Measurements from ENCODE around the gene EHBP1.

The EHBP1 gene

DNA sequence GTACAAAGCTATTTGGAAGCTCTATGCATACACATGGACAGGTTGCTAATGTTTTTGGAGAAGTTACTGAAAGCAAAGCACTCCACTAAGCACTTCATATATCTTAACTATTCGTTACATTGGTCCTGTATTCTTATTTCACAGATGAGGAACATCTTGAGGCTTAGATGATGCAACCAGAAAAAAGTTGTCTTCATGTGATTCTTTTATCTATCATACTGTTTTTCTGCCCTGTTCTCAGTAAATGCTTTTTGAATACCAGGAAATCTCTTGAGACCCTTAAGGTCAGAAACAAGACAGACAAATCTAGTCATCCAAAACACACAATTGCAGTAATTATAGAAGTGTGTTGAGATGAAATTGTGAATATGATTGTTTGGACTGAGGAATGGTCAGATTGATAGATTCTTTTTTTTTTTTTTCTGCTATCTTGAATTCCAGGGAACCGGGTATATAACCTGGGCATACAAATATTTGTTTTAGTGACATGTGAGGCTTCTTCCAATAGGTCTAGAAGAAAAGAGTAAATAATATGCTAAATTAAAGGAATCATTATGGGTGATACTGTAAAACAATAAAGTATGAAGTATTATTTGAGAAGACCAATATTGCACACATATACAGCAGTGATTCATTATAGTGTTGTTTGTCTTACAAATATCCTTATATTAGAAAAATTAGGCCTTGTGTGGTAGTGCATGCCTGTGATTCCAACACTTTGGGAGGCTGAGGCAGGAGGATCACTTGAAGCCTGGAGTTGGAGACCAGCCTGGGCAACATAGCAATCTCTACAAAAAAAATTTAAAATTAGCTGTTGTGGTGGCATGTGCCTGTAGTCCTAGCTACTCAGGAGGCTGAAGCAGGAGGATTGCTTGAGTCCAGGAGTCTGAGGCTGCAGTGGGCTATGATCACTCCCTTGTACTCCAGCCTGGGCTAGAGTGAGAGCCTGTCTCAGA lies 33.7 kb downstream of the EHBP1 start:
- DNase-seq (ENCODE audit: low spot score): no peak
- no peak for TF ChIP-seq CTCF (IDR thresholded peaks at IDR 0.05; ENCODE audit: extremely low read depth, insufficient read depth, missing control alignments)
- in situ Hi-C loops (cut with MboI; ENCODE audit: low pct_unique_long_range_greater_than_20kb, low sequenced_read_pairs, unreplicated experiment): no loop called here

GRCh38 chr2:62740221-62740620 lies 34.7 kb downstream of the EHBP1 start:
- in situ Hi-C loops (cut with MboI; ENCODE audit: low pct_unique_long_range_greater_than_20kb, low sequenced_read_pairs, unreplicated experiment): no loop called here
- no peak for TF ChIP-seq CTCF (IDR thresholded peaks at IDR 0.05; ENCODE audit: extremely low read depth, insufficient read depth, missing control alignments)
- no peak for DNase-seq (ENCODE audit: low spot score)

DNA sequence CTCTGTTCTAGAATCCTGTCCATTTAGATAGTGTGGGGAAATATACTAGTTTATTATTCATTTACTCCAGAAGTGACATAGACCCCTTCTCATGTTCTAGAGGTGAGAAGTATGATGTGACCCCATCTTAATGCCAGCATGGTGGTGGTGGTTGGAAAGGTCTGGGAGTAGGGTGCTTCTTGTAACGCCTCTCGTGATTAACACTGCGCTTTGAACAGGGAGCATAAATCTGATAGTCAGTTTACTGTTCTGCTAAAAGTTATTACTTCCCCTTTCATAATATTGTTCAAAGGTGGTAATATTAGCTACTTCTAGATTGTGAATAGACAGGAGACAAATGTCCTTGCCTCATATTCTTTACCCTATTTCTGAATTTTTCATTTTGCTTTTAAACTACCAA lies 35.6 kb downstream of the EHBP1 start:
- no peak for DNase-seq (ENCODE audit: low spot score)
- in situ Hi-C loops (cut with MboI; ENCODE audit: low pct_unique_long_range_greater_than_20kb, low sequenced_read_pairs, unreplicated experiment): no loop called here
- no peak for TF ChIP-seq CTCF (IDR thresholded peaks at IDR 0.05; ENCODE audit: extremely low read depth, insufficient read depth, missing control alignments)

DNA sequence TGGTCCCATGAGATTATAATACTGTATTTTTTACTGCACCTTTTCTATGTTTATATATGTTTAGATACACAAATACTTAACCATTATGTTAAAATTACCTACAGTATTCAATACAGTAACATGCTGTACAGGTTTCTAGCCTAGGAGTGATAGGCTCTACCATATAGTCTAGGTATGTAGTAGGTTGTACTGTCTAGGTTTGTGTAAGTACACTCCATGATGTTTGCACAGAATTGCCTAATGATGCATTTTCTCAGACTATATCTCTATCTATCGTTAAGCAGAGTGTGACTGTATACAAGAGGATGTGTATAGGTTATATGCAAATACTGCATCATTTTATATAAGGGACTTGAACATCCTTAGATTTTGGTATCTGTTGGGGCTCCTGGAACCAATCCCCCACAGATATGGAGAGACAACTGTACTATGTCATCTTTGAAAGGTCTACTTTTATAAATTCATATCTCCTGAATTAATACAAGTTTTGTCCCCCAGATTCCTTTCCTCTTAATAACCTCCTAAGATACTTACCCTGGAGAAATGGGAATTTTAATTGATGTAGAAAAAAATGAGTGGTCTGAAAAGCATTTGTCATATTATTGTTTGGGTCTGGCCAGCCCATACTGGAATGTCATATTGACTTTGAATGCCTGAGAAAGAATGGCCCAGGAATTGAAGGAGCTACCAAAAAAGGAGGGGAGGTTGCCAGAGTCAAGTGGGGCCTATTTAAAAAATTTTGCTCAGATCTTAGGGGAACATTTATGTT lies 36.6 kb downstream of the EHBP1 start:
- in situ Hi-C loops (cut with MboI; ENCODE audit: low pct_unique_long_range_greater_than_20kb, low sequenced_read_pairs, unreplicated experiment): no loop called here
- DNase-seq (ENCODE audit: low spot score): no peak
- TF ChIP-seq CTCF (IDR thresholded peaks at IDR 0.05; ENCODE audit: extremely low read depth, insufficient read depth, missing control alignments): no peak

- TF ChIP-seq CTCF (IDR thresholded peaks at IDR 0.05; ENCODE audit: extremely low read depth, insufficient read depth, missing control alignments): no peak
- in situ Hi-C loops (cut with MboI; ENCODE audit: low pct_unique_long_range_greater_than_20kb, low sequenced_read_pairs, unreplicated experiment): no loop called here
- no peak for DNase-seq (ENCODE audit: low spot score)
Measured at GRCh38 chr2:62743506-62743905, 38.0 kb downstream of the EHBP1 start.

DNA sequence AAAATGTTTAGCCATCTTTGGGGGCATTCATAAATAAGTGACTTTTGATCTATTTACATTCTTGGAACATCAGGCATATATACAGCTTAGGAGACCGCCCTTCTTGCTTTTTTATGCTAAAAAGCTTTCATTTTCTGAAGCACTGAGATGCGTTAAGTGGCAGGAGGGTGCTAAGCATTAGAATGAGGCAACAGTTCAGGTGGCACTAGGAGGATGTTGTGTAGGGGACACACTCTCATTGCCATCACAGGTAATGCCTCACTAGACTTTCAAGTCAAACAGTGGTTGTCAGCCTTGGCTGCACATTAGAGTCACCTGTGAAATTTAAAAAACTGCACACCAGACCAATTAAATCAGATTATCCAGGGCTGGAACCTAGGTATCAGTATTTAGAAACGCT lies 39.1 kb downstream of the EHBP1 start:
- no peak for TF ChIP-seq CTCF (IDR thresholded peaks at IDR 0.05; ENCODE audit: extremely low read depth, insufficient read depth, missing control alignments)
- in situ Hi-C loops (cut with MboI; ENCODE audit: low pct_unique_long_range_greater_than_20kb, low sequenced_read_pairs, unreplicated experiment): no loop called here
- DNase-seq (ENCODE audit: low spot score): no peak

Data from GM13977 (cell line).